Measurements from ENCODE around the gene NAPG. TPM values are rescaled to one million over a fixed set of nuclear protein-coding genes. Genes with fewer than 3 reads are reported as not detected.
A peak's percentile ranks its signal among the peaks of the same experiment; 100 is the strongest.

NAPG gene
- total RNA-seq = 36.4 and 38.7 TPM in 2 replicates

DNA sequence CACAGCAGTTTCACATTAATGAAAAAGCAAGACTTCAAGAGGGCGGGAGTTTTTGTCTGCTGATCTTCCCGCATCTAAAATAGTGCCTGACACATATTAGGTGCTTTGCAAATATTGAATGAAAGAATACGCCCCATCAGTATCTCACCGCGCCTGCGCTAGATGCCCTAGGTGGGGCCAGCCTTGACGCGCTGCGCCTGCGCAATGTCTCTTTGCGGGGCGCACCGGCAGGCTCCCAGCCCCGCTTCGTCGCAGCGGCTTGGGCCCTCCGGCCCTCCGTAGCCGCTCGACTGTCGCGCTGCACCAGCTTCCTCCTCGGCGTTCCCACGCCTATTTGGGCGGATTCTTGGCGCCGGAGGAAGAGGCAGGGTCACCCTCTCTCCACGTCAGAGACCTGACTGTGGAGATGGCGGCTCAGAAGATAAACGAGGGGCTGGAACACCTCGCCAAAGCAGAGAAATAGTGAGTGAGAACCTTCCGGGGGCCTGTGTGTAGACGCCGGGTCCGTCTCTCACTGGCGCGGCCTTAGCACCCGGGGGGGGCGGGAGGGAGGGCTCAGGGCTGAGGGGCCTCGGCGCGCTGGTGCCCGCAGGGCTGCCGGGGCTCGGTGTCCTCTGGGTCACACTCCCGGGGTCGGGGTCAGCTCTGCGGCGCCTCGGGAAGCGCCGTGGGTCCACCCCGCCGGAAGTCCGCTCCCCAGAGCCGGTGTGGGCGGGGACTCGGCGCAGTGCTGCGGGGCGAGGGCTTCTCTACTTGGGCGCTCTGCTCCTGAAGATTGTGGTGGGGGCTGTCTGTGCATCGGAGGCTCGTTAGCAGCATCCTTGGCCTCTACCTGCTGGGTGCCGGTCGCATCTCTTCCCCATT, at the start of gene NAPG:
Gene NAPG (plus strand): TSS at position 331 of the 864 bp plus-strand sequence. CDS start 76 bp downstream, at position 407.
- Mint-ChIP-seq H3K4me1 (peaks cover 44% of the 10 kb centered on the region), H3K27ac (peak within 1 kb of the TSS; percentile 98)
- intact Hi-C loops (cut with micrococcal nuclease) = loop anchor here (1.0 to 10.0 kb wide), 6 partner anchors 613 to 1914 kb away; partner anchors contain the start of genes CHMP1B, PPP4R1 and RALBP1

DNA sequence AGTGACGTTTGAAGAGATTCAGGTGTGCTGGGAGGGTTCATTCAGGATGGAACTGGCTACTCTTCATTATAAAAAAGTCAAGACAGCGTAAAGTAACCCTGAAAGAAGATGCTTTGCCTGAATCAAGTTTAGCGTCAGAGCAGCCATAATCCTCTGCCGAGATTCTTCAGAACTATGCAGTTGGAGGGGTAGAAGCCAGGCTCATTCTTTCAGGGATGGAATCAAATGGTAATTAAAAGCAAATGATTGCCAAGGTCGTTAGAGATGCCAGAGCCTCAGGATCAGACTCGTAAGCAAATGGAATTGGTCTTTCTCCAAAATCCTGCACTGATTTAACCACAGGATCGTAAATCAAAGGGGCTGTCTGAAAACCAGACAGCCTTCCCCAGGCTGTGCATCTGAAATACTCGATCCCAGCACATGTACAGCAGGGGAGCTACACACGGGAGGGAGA, 49.5 kb upstream of the NAPG start:
- H3K27me3 Mint-ChIP-seq = peaks cover 12% of the 10 kb centered on the region
- H3K36me3 Mint-ChIP-seq (ENCODE audit: low read depth) = no peaks in the 10 kb centered on the region
- no peak for DNase-seq
- intact Hi-C loops (cut with micrococcal nuclease) = no loop called here
- no peaks in the 10 kb centered on the region for H3K9me3 Mint-ChIP-seq
- no peaks in the 10 kb centered on the region for H3K4me1 Mint-ChIP-seq
- H3K4me3 Mint-ChIP-seq = no peak overlapping the region
- no peak overlapping the region for H3K27ac Mint-ChIP-seq

More for the DNA sequence above, at the start of gene NAPG:
- Mint-ChIP-seq H3K9me3 (no peaks in the 10 kb centered on the region), H3K4me3 (peak within 1 kb of the TSS; percentile 96), H3K36me3 (ENCODE audit: low read depth) (peaks cover 6% of the 10 kb centered on the region), H3K27me3 (peaks cover 8% of the 10 kb centered on the region)
- peak; percentile 98 for DNase-seq

DNA sequence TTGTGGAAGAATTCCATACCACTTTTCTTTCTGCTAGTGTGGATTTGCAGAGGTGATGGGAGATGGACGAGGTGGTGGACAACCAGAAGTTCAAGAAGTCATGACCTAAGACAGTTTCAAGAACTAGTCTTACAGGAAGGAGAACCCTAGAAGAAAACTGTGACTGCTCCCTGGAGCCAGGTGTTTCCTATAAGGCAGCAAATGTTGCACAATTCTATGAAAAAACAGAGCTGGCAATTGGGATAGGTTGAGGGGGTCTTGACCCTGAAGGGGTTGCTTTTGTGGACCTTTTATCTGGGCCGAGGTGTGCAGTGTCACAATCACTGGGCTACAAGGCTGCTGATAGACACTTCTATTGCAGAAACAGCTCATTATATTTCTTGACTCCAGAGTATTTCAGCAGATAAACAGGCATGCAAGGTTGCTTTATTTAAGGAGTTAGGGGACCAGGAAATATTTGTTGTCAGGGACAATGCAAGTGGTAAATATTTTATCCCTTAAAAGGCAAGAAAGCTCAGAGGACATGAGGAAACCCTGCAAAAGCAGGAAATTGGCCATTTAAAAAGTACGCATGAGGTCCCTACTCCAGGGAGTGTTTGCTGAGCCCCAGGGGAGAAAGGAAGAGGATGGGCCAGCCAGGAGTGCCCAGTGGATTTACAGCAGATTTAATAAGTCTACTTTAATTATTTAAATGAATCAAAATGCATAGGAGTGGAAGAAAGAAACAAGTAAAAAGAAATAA, 48.5 kb upstream of the NAPG start:
- Mint-ChIP-seq H3K27ac (no peak overlapping the region), H3K4me3 (no peak overlapping the region), H3K36me3 (ENCODE audit: low read depth) (no peaks in the 10 kb centered on the region), H3K27me3 (peaks cover 12% of the 10 kb centered on the region), H3K4me1 (no peaks in the 10 kb centered on the region), H3K9me3 (no peaks in the 10 kb centered on the region)
- intact Hi-C loops (cut with micrococcal nuclease) = no loop called here
- no peak for DNase-seq

- intact Hi-C loops (cut with micrococcal nuclease) = no loop called here
- Mint-ChIP-seq H3K4me1 (no peaks in the 10 kb centered on the region), H3K36me3 (ENCODE audit: low read depth) (no peaks in the 10 kb centered on the region), H3K27me3 (peaks cover 12% of the 10 kb centered on the region), H3K9me3 (no peaks in the 10 kb centered on the region), H3K4me3 (no peak overlapping the region), H3K27ac (no peak overlapping the region)
- DNase-seq = no peak
Measured at GRCh38 chr18:10477863-10478260, 48.0 kb upstream of the NAPG start.

GRCh38 chr18:10481831-10482230, 44.0 kb upstream of the NAPG start:
- Mint-ChIP-seq H3K27me3 (peaks cover 8% of the 10 kb centered on the region), H3K27ac (no peak overlapping the region), H3K4me1 (peaks cover 3% of the 10 kb centered on the region), H3K9me3 (no peaks in the 10 kb centered on the region), H3K4me3 (no peak overlapping the region), H3K36me3 (ENCODE audit: low read depth) (no peaks in the 10 kb centered on the region)
- no peak for DNase-seq
- intact Hi-C loops (cut with micrococcal nuclease) = no loop called here

DNA sequence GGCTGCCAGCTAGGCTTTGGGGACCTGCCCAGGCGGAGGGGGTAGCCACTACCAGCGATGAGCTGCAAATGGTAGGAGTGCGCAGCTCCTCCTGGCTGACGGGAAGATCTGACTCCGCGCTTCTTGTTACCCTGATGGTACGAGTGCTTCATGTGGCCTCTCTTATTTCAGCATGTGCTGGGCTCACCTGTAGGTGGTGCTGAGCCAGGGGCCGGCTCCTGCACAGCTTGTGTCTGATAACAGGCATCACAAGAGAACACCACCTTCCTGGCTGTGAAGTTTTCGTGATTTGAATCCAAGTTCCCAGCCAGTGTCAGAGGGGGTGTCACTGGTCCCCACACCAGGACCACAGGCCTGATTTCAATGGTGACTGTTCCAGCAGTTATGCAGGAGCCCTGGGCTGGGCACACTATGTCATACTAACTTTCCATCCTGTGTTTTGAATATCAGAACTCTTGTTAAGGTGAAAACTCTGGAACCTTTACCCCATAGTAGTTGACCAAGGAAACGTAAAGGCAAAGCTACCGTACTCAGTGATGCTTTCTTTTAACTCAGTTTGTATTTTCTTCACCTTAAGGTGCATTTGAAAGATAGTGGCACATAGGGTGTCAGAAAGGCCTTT, 43.4 kb upstream of the NAPG start:
- Mint-ChIP-seq H3K4me1 (peaks cover 3% of the 10 kb centered on the region), H3K27me3 (peaks cover 6% of the 10 kb centered on the region), H3K36me3 (ENCODE audit: low read depth) (no peaks in the 10 kb centered on the region), H3K4me3 (no peak overlapping the region), H3K9me3 (no peaks in the 10 kb centered on the region), H3K27ac (no peak overlapping the region)
- no peak for DNase-seq
- intact Hi-C loops (cut with micrococcal nuclease) = no loop called here

- Mint-ChIP-seq H3K36me3 (ENCODE audit: low read depth) (no peaks in the 10 kb centered on the region), H3K4me1 (peaks cover 3% of the 10 kb centered on the region), H3K27me3 (peaks cover 5% of the 10 kb centered on the region), H3K9me3 (no peaks in the 10 kb centered on the region), H3K4me3 (no peak overlapping the region), H3K27ac (no peak overlapping the region)
- DNase-seq = no peak
- intact Hi-C loops (cut with micrococcal nuclease) = no loop called here
Measured at GRCh38 chr18:10482985-10483949, 42.6 kb upstream of the NAPG start.

GRCh38 chr18:10485475-10485874, 40.4 kb upstream of the NAPG start:
- Mint-ChIP-seq H3K4me1 (peaks cover 3% of the 10 kb centered on the region), H3K27me3 (peaks cover 4% of the 10 kb centered on the region), H3K4me3 (no peak overlapping the region), H3K27ac (no peak overlapping the region), H3K36me3 (ENCODE audit: low read depth) (no peaks in the 10 kb centered on the region), H3K9me3 (no peaks in the 10 kb centered on the region)
- intact Hi-C loops (cut with micrococcal nuclease) = no loop called here
- no peak for DNase-seq

DNA sequence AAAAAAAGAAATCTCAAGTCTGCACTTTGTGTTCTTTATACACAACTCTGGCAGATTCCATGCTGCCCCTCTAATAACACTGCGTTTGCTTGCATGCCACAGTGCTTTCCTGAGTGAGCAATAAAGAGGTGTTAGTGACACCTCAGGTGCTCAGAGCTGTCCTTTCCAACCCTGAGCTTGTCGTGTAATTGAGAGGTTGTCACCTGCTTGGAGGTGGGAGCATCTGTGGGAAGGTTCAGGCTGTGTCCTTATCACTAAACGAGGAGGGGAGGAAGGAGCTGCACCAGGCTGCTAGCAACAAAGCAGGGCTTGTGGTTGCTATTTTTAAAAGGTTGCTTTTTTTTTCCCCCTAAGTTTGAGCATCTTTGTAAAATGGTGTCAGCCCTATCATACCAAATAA, 39.5 kb upstream of the NAPG start:
- intact Hi-C loops (cut with micrococcal nuclease) = no loop called here
- Mint-ChIP-seq H3K4me1 (peaks cover 9% of the 10 kb centered on the region), H3K27me3 (peaks cover 2% of the 10 kb centered on the region), H3K27ac (no peak overlapping the region), H3K36me3 (ENCODE audit: low read depth) (no peaks in the 10 kb centered on the region), H3K9me3 (no peaks in the 10 kb centered on the region), H3K4me3 (no peak overlapping the region)
- DNase-seq = no peak

DNA sequence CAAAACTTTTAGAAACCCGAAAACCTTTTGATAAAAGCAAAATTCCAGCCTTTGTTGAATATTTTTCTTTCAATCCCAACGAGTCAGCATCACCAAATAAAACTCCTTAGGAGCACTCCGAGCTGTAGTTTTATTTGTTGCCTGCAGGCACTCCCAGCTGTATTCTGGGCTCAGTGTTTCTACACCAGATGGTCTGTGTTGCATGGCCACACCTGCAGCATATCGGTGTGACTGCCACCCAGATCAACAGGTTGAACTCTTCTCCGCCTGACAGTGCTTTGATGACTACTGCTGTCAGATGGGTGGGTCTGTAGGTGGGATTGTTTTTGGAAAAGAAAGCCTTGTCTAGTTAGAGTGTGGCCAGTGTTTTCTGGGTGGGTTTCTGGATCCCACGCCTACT, 38.7 kb upstream of the NAPG start:
- Mint-ChIP-seq H3K4me1 (peaks cover 9% of the 10 kb centered on the region), H3K9me3 (no peaks in the 10 kb centered on the region), H3K36me3 (ENCODE audit: low read depth) (no peaks in the 10 kb centered on the region), H3K27me3 (peaks cover 2% of the 10 kb centered on the region), H3K4me3 (no peak overlapping the region), H3K27ac (no peak overlapping the region)
- DNase-seq = no peak
- intact Hi-C loops (cut with micrococcal nuclease) = no loop called here

DNA sequence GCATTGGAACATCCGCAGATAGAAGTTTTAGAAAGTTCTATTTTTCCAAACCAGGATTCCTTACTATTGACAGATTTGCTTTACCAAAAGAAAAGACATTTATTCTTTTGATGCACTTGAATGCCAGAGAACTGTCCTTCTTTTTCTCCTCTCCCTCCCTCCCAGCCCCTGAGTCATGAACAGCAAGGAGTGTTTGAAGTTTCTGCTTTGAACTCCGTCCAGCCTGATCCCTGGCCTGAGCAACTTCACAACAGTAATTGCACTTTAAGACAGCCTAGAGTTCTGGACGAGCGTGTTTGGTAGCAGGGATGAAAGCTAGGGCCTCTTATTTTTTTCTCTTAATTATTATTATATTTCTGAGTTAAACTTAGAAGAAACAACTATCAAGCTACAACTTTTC, 37.8 kb upstream of the NAPG start:
- Mint-ChIP-seq H3K27me3 (peaks cover 2% of the 10 kb centered on the region), H3K4me3 (no peak overlapping the region), H3K9me3 (no peaks in the 10 kb centered on the region), H3K4me1 (peaks cover 9% of the 10 kb centered on the region), H3K27ac (no peak overlapping the region), H3K36me3 (ENCODE audit: low read depth) (no peaks in the 10 kb centered on the region)
- intact Hi-C loops (cut with micrococcal nuclease) = no loop called here
- no peak for DNase-seq

- Mint-ChIP-seq H3K4me1 (peaks cover 5% of the 10 kb centered on the region), H3K4me3 (no peak overlapping the region), H3K36me3 (ENCODE audit: low read depth) (no peaks in the 10 kb centered on the region), H3K9me3 (no peaks in the 10 kb centered on the region), H3K27me3 (peaks cover 2% of the 10 kb centered on the region), H3K27ac (no peak overlapping the region)
- peak; percentile 80 for DNase-seq
- intact Hi-C loops (cut with micrococcal nuclease) = no loop called here
Measured at GRCh38 chr18:10490401-10491165, 35.2 kb upstream of the NAPG start.

All from activated CD4-positive, alpha-beta T cell treated with anti-CD3 and anti-CD28 coated beads, Interleukin-2, amount 10 ng/mL, durations not matched to agents 24 days and 14 days (primary cell).